Activated naive CD8-positive, alpha-beta T cell treated with anti-CD3 and anti-CD28 coated beads, Interleukin-2, amount 10 ng/mL, durations not matched to agents 7 days and 5 days (primary cell): ENCODE measurements around the gene FOXE1. TPM values are rescaled to one million over a fixed set of nuclear protein-coding genes. Genes with fewer than 3 reads are reported as not detected.

Experiments
- ATAC-seq: fragments of 150-1000 bp; cut with Tn5 transposase; one replicate; pipeline ENCODE4 v1.10.0; 2021; ENCODE audit warnings: low read depth, moderate library complexity
- POLR2A ChIA-PET: fragments of 350-600 bp; sonication (Branson Sonifier 250); formaldehyde crosslinking; loops from one replicate; lab custom pipeline; 2021; ENCODE audit warnings: antibody characterized with exemption; lab: Charles Lee
- DNase-seq: peaks from one replicate; pipeline ENCODE4 v3.0.0; 2021
- H3K27ac Mint-ChIP-seq: one replicate; pipeline ENCODE4 v1.8.0; 2022; ENCODE audit warnings: mild to moderate bottlenecking, mixed read lengths
- H3K27me3 Mint-ChIP-seq: one replicate; pipeline ENCODE4 v1.8.0; 2022; ENCODE audit warnings: mild to moderate bottlenecking, moderate library complexity, mixed read lengths
- H3K36me3 Mint-ChIP-seq: one replicate; pipeline ENCODE4 v1.8.0; 2021; ENCODE audit warnings: mild to moderate bottlenecking, mixed read lengths
- H3K4me1 Mint-ChIP-seq: one replicate; pipeline ENCODE4 v1.8.0; 2021; ENCODE audit warnings: mixed read lengths
- H3K4me3 Mint-ChIP-seq: one replicate; pipeline ENCODE4 v1.8.0; 2022; ENCODE audit warnings: mild to moderate bottlenecking, moderate library complexity, mixed read lengths
- H3K9me3 Mint-ChIP-seq: one replicate; pipeline ENCODE4 v1.8.0; 2021; ENCODE audit warnings: mixed read lengths
- total RNA-seq, 2 experiments: library from RNA; stranded (reverse); gene quantifications; one replicate each; pipeline ENCODE4 v1.2.3, GENCODE V29; 2021

Gene FOXE1
- total RNA-seq, 2 experiments from 2014 or later = 0.09 TPM; not detected in 1

GRCh38 chr9:97895211-97895610 is 42.2 kb downstream of the FOXE1 start:
- DNase-seq (no peak), ATAC-seq (no peak)
- no peak overlapping the region for H3K4me3 Mint-ChIP-seq
- no peaks in the 10 kb centered on the region for H3K27me3 Mint-ChIP-seq
- peaks cover 3% of the 10 kb centered on the region for H3K4me1 Mint-ChIP-seq
- peaks cover 3% of the 10 kb centered on the region for H3K9me3 Mint-ChIP-seq
- POLR2A ChIA-PET = no interaction called here
- no peak overlapping the region for H3K27ac Mint-ChIP-seq
- H3K36me3 Mint-ChIP-seq = peaks cover 9% of the 10 kb centered on the region

GRCh38 chr9:97895695-97896332 is 42.8 kb downstream of the FOXE1 start:
- Mint-ChIP-seq H3K27ac (no peak overlapping the region), H3K9me3 (peaks cover 3% of the 10 kb centered on the region), H3K4me1 (peaks cover under 1% of the 10 kb centered on the region), H3K36me3 (peaks cover 9% of the 10 kb centered on the region), H3K4me3 (no peak overlapping the region), H3K27me3 (no peaks in the 10 kb centered on the region)
- no peak for DNase-seq
- POLR2A ChIA-PET = interaction anchor here (0.9 kb wide), 1 partner anchor 26 kb away, joined by 3 read pairs; the partner anchor contains the start of gene TRMO
- ATAC-seq = no peak

GRCh38 chr9:97900103-97900737 is 47.2 kb downstream of the FOXE1 start:
- no peak for ATAC-seq
- H3K9me3 Mint-ChIP-seq = no peaks in the 10 kb centered on the region

DNA sequence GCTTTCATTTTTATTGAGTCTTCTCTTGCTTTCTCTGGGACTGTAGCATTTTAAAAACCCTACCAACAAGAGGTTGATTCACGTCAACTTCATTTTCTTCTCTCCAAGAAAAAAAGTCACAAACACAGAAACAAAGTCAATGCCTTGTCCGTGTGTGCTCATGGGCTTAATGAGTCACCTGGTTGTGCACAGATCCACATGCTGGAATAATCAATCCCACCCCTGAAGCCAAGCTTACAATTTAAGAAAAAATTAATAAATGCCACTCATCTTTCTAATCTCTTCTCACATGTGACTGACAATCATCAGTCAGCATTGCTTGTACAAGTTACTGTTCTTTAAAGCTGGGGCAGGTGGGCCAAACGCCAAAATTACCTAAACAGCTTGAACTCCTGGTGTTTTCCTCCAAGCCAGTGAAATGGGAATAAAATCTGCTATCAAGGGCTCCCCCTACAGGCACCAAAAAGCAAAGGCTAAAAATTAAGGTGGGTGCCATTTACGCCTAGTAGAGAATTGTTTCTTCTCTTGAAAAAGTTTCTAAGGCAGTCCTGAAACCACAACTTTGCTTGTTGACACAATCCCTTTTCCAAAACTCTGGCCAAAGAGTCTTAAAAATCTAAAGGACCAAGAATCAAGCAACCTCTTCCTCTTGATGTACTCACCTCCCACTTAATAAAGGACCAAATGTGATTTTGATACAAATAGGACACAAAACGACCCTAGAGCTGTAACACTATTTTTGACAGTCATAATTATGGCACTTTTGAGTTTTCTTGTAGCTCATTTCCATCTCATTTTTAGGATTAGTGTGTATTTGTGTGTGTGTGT is 47.9 kb downstream of the FOXE1 start:
- H3K27ac Mint-ChIP-seq = no peak overlapping the region
- H3K4me3 Mint-ChIP-seq = no peak overlapping the region
- peaks cover 8% of the 10 kb centered on the region for H3K36me3 Mint-ChIP-seq
- peaks cover 32% of the 10 kb centered on the region for H3K4me1 Mint-ChIP-seq
- no peak for DNase-seq
- H3K27me3 Mint-ChIP-seq = no peaks in the 10 kb centered on the region
- POLR2A ChIA-PET = interaction anchor here (0.5 to 3.1 kb wide), 7 partner anchors 10 to 1202 kb away, joined by 3 to 21 read pairs (median 3); partner anchors contain the start of genes TRMO and XPA
- ATAC-seq = no peak
- no peaks in the 10 kb centered on the region for H3K9me3 Mint-ChIP-seq

More at GRCh38 chr9:97900103-97900737, 47.2 kb downstream of the FOXE1 start:
- no peak for DNase-seq
- H3K4me3 Mint-ChIP-seq = no peak overlapping the region
- H3K27ac Mint-ChIP-seq = peak overlapping the region; percentile 33
- peaks cover 28% of the 10 kb centered on the region for H3K4me1 Mint-ChIP-seq
- peaks cover 13% of the 10 kb centered on the region for H3K36me3 Mint-ChIP-seq
- H3K27me3 Mint-ChIP-seq = no peaks in the 10 kb centered on the region
- POLR2A ChIA-PET = interaction anchor here (0.8 to 1.4 kb wide), 4 partner anchors 9 to 203 kb away, joined by 3 to 6 read pairs (median 4); partner anchors contain the start of genes TRMO and XPA

- DNase-seq (no peak), ATAC-seq (no peak)
- POLR2A ChIA-PET = interaction anchor here (0.6 to 3.1 kb wide), 3 partner anchors 10 to 354 kb away, joined by 3 to 21 read pairs (median 3); partner anchors contain the start of gene TRMO
- H3K27me3 Mint-ChIP-seq = no peaks in the 10 kb centered on the region
- H3K9me3 Mint-ChIP-seq = no peaks in the 10 kb centered on the region
- H3K4me1 Mint-ChIP-seq = peaks cover 46% of the 10 kb centered on the region
- H3K36me3 Mint-ChIP-seq = peaks cover 19% of the 10 kb centered on the region
- H3K4me3 Mint-ChIP-seq = peak overlapping the region; percentile 43
- peak overlapping the region; percentile 52 for H3K27ac Mint-ChIP-seq
These were observed 50.2 kb downstream of the FOXE1 start for GRCh38 chr9:97903177-97903576.

DNA sequence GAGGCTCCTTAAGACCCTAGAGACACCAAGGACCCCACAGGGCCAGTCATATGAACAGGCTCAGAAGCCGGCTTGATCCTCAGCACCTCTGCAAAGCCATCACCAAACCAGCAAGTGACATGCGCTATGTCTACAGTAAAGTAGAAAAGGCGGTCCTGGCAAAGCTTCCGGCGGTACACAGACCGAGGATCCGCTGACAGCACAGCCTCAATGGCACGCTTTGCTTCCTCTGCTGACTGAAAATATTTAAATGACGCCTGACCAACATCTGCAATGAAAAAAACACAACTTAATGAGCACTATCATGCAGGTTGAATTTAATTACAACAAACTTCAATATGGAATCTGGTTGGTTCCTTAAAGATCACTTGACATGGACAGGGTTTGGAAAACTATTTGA is 51.7 kb downstream of the FOXE1 start:
- Mint-ChIP-seq H3K36me3 (peaks cover 25% of the 10 kb centered on the region), H3K9me3 (no peaks in the 10 kb centered on the region), H3K4me1 (peaks cover 52% of the 10 kb centered on the region), H3K4me3 (peak overlapping the region; percentile 86), H3K27me3 (no peaks in the 10 kb centered on the region), H3K27ac (peak overlapping the region; percentile 94)
- peak; percentile 62 for DNase-seq
- ATAC-seq = peak; percentile 87
- POLR2A ChIA-PET = interaction anchor here (0.8 to 8.9 kb wide), 4 partner anchors 15 to 271 kb away, joined by 4 to 125 read pairs (median 4); partner anchors contain the start of genes NANS, NCBP1, TRMO and TSTD2

DNA sequence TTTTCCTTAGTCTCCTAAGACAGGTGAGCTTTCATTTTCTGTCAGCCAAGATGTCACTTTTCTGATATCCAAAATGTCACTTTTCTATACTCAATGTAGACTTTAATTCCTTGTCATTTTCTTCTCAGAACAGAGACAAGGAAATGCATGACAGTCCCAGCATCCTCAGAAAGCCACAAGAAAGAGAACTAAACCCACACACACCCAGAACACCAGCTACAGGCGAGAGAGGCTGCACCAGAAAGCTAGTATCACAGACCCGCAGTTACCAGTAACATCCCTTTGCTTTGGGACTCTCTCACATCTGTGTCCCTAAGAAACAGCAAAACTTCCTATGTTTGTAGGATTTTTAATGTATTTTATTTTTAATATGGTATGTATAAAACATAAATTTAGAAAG is 52.2 kb downstream of the FOXE1 start:
- H3K4me1 Mint-ChIP-seq = peaks cover 53% of the 10 kb centered on the region
- DNase-seq (no peak), ATAC-seq (peak; percentile 63)
- H3K9me3 Mint-ChIP-seq = no peaks in the 10 kb centered on the region
- H3K27me3 Mint-ChIP-seq = no peaks in the 10 kb centered on the region
- peaks cover 29% of the 10 kb centered on the region for H3K36me3 Mint-ChIP-seq
- peak overlapping the region; percentile 86 for H3K4me3 Mint-ChIP-seq
- POLR2A ChIA-PET = interaction anchor here (0.8 to 8.9 kb wide), 5 partner anchors 15 to 272 kb away, joined by 4 to 125 read pairs (median 4); partner anchors contain the start of genes ANP32B, NANS, NCBP1 and TRMO
- peak overlapping the region; percentile 94 for H3K27ac Mint-ChIP-seq

Other genes starting within 250 kb of the FOXE1 start
- gene TSTD2, start 219.9 kb upstream of the FOXE1 start, total RNA-seq = 10 to 100 TPM; 17.0 to 19.6 TPM
- gene NCBP1, start 219.4 kb upstream of the FOXE1 start, total RNA-seq = 10 to 100 TPM; 37.3 to 41.3 TPM
- 10 to 100 TPM; 15.4 to 18.6 TPM for gene XPA, start 155.9 kb upstream of the FOXE1 start, total RNA-seq
- gene TRMO, start 69.3 kb downstream of the FOXE1 start, total RNA-seq = 10 to 100 TPM; 25.6 to 27.6 TPM
- 1 to 10 TPM in 1 of 2 experiments, under 1 TPM in 1; 0.47 to 1.1 TPM for gene HEMGN, start 84.9 kb downstream of the FOXE1 start, total RNA-seq
- 100 to 1,000 TPM; 295 to 296 TPM for gene ANP32B, start 130.1 kb downstream of the FOXE1 start, total RNA-seq
- gene NANS, start 203.5 kb downstream of the FOXE1 start, total RNA-seq = 10 to 100 TPM; 30.0 to 31.1 TPM